ENCODE data around the gene THOC5. TPM values are rescaled to one million over a fixed set of nuclear protein-coding genes. Genes with fewer than 3 reads are reported as not detected.

The THOC5 gene
- total and polyA plus RNA-seq, 2 experiments from 2014 or later: 24.6 to 53.4 TPM

DNA sequence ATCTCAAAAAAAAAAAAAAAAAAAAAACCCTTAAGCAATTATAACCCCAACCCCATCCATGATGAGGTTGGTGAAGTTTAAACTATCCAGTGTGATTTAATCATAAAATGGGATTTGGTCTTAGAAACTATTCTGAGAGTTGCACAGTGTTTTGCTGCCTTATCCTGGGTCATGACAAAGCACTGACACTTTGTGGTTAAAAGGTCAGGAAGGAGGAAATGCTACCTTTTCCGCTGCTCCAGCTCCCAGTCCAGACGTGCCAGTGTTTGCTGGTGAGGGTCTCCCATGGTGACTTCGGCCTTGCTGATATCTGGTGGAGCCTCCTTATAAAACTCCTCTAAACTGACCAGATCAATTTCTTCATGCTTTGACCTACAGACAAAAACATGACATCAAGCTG lies 14.5 kb downstream of the THOC5 start (continued):
- no peak for TF ChIP-seq CREB1 (CRISPR knock-in tag; IDR thresholded peaks at IDR 0.05; ENCODE audit: low read depth)

DNA sequence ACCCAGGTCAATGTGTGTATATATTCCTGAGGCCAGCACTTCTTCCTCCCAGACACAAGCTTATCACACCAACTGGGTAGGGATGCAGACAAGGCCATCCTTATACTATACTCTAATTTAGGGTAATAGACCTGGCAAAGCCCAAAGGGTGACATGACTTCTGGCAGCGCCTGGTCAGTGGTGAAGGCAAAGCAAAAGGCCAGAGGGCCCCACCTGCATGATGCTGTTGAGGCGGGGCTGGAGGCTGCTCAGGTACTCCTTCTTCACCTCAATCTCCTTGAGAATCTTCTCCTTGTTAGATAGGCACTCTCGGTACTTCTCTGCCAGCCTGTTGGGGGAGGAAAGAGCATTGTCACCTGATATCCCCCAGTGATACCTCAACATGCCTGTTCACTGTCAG lies 17.1 kb downstream of the THOC5 start:
- TF ChIP-seq STAT1 (IDR thresholded peaks at IDR 0.05; ENCODE audit: unreplicated experiment) (no peak), POLR2AphosphoS5 (IDR thresholded peaks at IDR 0.05; ENCODE audit: low read depth) (no peak), ZNF331 (CRISPR knock-in tag; IDR thresholded peaks at IDR 0.05; ENCODE audit: low read depth) (no peak), EZH2 (IDR thresholded peaks at IDR 0.05; ENCODE audit: low read depth, unreplicated experiment) (no peak), NANOG (IDR thresholded peaks at IDR 0.05; ENCODE audit: borderline replicate concordance) (no peak), JUNB (IDR thresholded peaks at IDR 0.05; ENCODE audit: unreplicated experiment) (no peak)
- TF ChIP-seq, protein P1, sequence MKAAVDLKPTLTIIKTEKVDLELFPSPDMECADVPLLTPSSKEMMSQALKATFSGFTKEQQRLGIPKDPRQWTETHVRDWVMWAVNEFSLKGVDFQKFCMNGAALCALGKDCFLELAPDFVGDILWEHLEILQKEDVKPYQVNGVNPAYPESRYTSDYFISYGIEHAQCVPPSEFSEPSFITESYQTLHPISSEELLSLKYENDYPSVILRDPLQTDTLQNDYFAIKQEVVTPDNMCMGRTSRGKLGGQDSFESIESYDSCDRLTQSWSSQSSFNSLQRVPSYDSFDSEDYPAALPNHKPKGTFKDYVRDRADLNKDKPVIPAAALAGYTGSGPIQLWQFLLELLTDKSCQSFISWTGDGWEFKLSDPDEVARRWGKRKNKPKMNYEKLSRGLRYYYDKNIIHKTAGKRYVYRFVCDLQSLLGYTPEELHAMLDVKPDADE (IDR thresholded peaks at IDR 0.05): no peak
- TF ChIP-seq, protein P2, sequence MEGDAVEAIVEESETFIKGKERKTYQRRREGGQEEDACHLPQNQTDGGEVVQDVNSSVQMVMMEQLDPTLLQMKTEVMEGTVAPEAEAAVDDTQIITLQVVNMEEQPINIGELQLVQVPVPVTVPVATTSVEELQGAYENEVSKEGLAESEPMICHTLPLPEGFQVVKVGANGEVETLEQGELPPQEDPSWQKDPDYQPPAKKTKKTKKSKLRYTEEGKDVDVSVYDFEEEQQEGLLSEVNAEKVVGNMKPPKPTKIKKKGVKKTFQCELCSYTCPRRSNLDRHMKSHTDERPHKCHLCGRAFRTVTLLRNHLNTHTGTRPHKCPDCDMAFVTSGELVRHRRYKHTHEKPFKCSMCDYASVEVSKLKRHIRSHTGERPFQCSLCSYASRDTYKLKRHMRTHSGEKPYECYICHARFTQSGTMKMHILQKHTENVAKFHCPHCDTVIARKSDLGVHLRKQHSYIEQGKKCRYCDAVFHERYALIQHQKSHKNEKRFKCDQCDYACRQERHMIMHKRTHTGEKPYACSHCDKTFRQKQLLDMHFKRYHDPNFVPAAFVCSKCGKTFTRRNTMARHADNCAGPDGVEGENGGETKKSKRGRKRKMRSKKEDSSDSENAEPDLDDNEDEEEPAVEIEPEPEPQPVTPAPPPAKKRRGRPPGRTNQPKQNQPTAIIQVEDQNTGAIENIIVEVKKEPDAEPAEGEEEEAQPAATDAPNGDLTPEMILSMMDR (conservative IDR thresholded peaks at IDR 0.05; ENCODE audit: low read depth in 2 of 2): no peak
- TF ChIP-seq, protein P3, sequence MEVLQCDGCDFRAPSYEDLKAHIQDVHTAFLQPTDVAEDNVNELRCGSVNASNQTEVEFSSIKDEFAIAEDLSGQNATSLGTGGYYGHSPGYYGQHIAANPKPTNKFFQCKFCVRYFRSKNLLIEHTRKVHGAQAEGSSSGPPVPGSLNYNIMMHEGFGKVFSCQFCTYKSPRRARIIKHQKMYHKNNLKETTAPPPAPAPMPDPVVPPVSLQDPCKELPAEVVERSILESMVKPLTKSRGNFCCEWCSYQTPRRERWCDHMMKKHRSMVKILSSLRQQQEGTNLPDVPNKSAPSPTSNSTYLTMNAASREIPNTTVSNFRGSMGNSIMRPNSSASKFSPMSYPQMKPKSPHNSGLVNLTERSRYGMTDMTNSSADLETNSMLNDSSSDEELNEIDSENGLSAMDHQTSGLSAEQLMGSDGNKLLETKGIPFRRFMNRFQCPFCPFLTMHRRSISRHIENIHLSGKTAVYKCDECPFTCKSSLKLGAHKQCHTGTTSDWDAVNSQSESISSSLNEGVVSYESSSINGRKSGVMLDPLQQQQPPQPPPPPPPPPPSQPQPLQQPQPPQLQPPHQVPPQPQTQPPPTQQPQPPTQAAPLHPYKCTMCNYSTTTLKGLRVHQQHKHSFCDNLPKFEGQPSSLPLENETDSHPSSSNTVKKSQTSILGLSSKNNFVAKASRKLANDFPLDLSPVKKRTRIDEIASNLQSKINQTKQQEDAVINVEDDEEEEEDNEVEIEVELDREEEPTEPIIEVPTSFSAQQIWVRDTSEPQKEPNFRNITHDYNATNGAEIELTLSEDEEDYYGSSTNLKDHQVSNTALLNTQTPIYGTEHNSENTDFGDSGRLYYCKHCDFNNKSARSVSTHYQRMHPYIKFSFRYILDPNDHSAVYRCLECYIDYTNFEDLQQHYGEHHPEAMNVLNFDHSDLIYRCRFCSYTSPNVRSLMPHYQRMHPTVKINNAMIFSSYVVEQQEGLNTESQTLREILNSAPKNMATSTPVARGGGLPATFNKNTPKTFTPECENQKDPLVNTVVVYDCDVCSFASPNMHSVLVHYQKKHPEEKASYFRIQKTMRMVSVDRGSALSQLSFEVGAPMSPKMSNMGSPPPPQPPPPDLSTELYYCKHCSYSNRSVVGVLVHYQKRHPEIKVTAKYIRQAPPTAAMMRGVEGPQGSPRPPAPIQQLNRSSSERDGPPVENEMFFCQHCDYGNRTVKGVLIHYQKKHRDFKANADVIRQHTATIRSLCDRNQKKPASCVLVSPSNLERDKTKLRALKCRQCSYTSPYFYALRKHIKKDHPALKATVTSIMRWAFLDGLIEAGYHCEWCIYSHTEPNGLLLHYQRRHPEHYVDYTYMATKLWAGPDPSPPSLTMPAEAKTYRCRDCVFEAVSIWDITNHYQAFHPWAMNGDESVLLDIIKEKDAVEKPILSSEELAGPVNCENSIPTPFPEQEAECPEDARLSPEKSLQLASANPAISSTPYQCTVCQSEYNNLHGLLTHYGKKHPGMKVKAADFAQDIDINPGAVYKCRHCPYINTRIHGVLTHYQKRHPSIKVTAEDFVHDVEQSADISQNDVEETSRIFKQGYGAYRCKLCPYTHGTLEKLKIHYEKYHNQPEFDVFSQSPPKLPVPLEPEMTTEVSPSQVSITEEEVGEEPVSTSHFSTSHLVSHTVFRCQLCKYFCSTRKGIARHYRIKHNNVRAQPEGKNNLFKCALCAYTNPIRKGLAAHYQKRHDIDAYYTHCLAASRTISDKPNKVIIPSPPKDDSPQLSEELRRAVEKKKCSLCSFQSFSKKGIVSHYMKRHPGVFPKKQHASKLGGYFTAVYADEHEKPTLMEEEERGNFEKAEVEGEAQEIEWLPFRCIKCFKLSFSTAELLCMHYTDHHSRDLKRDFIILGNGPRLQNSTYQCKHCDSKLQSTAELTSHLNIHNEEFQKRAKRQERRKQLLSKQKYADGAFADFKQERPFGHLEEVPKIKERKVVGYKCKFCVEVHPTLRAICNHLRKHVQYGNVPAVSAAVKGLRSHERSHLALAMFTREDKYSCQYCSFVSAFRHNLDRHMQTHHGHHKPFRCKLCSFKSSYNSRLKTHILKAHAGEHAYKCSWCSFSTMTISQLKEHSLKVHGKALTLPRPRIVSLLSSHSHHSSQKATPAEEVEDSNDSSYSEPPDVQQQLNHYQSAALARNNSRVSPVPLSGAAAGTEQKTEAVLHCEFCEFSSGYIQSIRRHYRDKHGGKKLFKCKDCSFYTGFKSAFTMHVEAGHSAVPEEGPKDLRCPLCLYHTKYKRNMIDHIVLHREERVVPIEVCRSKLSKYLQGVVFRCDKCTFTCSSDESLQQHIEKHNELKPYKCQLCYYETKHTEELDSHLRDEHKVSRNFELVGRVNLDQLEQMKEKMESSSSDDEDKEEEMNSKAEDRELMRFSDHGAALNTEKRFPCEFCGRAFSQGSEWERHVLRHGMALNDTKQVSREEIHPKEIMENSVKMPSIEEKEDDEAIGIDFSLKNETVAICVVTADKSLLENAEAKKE (CRISPR knock-in tag; IDR thresholded peaks at IDR 0.05): no peak
- TF ChIP-seq, protein P4, sequence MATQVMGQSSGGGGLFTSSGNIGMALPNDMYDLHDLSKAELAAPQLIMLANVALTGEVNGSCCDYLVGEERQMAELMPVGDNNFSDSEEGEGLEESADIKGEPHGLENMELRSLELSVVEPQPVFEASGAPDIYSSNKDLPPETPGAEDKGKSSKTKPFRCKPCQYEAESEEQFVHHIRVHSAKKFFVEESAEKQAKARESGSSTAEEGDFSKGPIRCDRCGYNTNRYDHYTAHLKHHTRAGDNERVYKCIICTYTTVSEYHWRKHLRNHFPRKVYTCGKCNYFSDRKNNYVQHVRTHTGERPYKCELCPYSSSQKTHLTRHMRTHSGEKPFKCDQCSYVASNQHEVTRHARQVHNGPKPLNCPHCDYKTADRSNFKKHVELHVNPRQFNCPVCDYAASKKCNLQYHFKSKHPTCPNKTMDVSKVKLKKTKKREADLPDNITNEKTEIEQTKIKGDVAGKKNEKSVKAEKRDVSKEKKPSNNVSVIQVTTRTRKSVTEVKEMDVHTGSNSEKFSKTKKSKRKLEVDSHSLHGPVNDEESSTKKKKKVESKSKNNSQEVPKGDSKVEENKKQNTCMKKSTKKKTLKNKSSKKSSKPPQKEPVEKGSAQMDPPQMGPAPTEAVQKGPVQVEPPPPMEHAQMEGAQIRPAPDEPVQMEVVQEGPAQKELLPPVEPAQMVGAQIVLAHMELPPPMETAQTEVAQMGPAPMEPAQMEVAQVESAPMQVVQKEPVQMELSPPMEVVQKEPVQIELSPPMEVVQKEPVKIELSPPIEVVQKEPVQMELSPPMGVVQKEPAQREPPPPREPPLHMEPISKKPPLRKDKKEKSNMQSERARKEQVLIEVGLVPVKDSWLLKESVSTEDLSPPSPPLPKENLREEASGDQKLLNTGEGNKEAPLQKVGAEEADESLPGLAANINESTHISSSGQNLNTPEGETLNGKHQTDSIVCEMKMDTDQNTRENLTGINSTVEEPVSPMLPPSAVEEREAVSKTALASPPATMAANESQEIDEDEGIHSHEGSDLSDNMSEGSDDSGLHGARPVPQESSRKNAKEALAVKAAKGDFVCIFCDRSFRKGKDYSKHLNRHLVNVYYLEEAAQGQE (IDR thresholded peaks at IDR 0.05; ENCODE audit: unreplicated experiment): no peak
- H3K4me2 ChIP-seq: no peak overlapping the region
- no peaks in the 10 kb centered on the region for H3K27me3 Mint-ChIP-seq (ENCODE audit: insufficient read depth, low read depth, poor library complexity)
- ATAC-seq (no peak), DNase-seq (ENCODE audit: low spot score) (no peak)
- peaks cover 82% of the 10 kb centered on the region for H3K36me3 Mint-ChIP-seq (ENCODE audit: low read depth)
- no peaks in the 10 kb centered on the region for H3F3A ChIP-seq (replicated peaks; ENCODE audit: low read depth)
- no peak overlapping the region for H3K4me3 ChIP-seq
- H3K9me2 ChIP-seq (ENCODE audit: insufficient read depth): no peaks in the 10 kb centered on the region
- H4K20me1 ChIP-seq (replicated peaks; ENCODE audit: insufficient read depth): peaks cover 3% of the 10 kb centered on the region; the same call in 1 of the 2 replicates
- H3K27ac ChIP-seq (ENCODE audit: low read depth): no peak overlapping the region
- H2AFZ ChIP-seq: no peak overlapping the region
- no peak overlapping the region for H3K27ac Mint-ChIP-seq
- no peaks in the 10 kb centered on the region for H3K4me1 ChIP-seq (ENCODE audit: insufficient read depth)
- H3K79me2 ChIP-seq (replicated peaks; ENCODE audit: insufficient read depth): no peaks in the 10 kb centered on the region
- H3K36me3 ChIP-seq (ENCODE audit: insufficient read depth): peaks cover 55% of the 10 kb centered on the region
- no peaks in the 10 kb centered on the region for H3K27me3 ChIP-seq (ENCODE audit: insufficient read depth)
- H3K9me3 Mint-ChIP-seq: no peaks in the 10 kb centered on the region
- H3K4me3 Mint-ChIP-seq: no peak overlapping the region
- H3K4me1 Mint-ChIP-seq: no peaks in the 10 kb centered on the region
